ENCODE measurements around the gene MED17. TPM values are rescaled to one million over a fixed set of nuclear protein-coding genes. Genes with fewer than 3 reads are reported as not detected.

Gene MED17
- total and polyA plus RNA-seq, 4 experiments from 2014 or later: 11.3 to 78.5 (median 52.0) TPM

DNA sequence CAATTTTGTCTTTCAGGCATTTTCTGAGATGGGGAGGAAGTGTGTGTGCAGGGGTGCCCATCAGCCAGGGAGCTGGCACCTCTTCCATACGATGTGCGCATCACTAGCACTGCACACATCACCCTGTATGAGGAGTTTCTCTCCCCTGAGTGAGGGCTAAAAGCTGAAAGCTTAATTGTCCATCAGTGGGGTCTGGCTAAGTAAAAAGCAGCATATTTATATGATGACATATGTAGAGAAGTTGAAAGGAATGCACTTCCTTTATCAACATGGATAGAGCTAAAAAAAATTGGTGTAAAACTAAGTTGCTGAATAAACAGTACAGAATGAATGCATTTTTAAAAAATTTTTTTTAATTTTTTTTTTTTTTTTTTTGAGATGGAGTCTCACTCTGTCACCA, 62.3 kb downstream of the MED17 start:
- H3K4me3 Mint-ChIP-seq: no peak overlapping the region
- Histone ChIP-seq H3K4me1 (ENCODE audit: insufficient read depth, low read length) (no peaks in the 10 kb centered on the region), H3K36me3 (ENCODE audit: insufficient read depth, low read length) (no peaks in the 10 kb centered on the region), H3K9me3 (ENCODE audit: control insufficient read depth in 1 of 2, low read length in 2 of 2) (no peaks in the 10 kb centered on the region), H3K27me3 (ENCODE audit: insufficient read depth, low read length) (peaks cover 3% of the 10 kb centered on the region), H3K27ac (ENCODE audit: low read depth, low read length) (no peak overlapping the region), H3K4me3 (ENCODE audit: low read length in 2 of 2) (no peak overlapping the region)
- CTCF ChIA-PET (ENCODE audit: partially characterized antibody): no interaction called here
- DNase-seq: no peak
- intact Hi-C loops (cut with micrococcal nuclease): no loop called here
- peaks cover 10 to 15% of the 10 kb centered on the region in 2 donors for H3K27me3 Mint-ChIP-seq
- no peak overlapping the region for H3K27ac Mint-ChIP-seq
- peaks cover 0 to 6% (median 2%) of the 10 kb centered on the region in 4 donors for H3K4me1 Mint-ChIP-seq
- POLR2A ChIA-PET (ENCODE audit: partially characterized antibody): interaction anchor here (0.8 kb wide), 1 partner anchor 341 kb away, joined by 4 read pairs; no protein-coding TSS in a partner anchor
- no peaks in the 10 kb centered on the region for H3K36me3 Mint-ChIP-seq
- H3K9me3 Mint-ChIP-seq: no peaks in the 10 kb centered on the region

DNA sequence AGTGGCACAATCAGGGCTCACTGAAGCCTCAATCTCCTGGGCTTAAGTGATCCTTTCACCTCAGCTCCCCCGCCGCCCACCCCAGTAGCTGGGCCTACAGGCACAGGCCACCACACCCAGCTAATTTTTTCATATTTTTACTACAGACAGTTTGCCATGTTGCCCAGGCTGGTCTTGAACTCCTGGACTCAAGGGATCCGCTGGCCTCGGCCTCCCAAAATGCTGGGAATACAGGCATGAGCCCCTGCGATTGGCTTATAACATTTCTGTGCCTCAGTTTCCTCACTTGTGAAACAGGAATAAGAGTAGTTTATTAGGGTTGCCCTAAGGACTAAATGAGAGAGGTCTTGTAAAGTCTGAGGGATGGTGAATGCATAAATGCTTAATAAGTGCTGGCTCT, 65.1 kb downstream of the MED17 start:
- no peak for DNase-seq
- CTCF ChIA-PET (ENCODE audit: partially characterized antibody): no interaction called here
- H3K4me1 ChIP-seq (ENCODE audit: insufficient read depth, low read length): no peaks in the 10 kb centered on the region
- no peak overlapping the region for H3K27ac Mint-ChIP-seq
- no peak overlapping the region for H3K27ac ChIP-seq (ENCODE audit: low read depth, low read length)
- no peak overlapping the region for H3K4me3 ChIP-seq (ENCODE audit: low read length in 2 of 2)
- H3K4me3 Mint-ChIP-seq: peak overlapping the region in 3 of 8 donors; percentile 12 to 52 (median 43)
- POLR2A ChIA-PET (ENCODE audit: partially characterized antibody): no interaction called here
- intact Hi-C loops (cut with micrococcal nuclease): no loop called here
- no peaks in the 10 kb centered on the region for H3K9me3 Mint-ChIP-seq
- no peaks in the 10 kb centered on the region for H3K9me3 ChIP-seq (ENCODE audit: control insufficient read depth in 1 of 2, low read length in 2 of 2)
- peaks cover 3% of the 10 kb centered on the region for H3K27me3 ChIP-seq (ENCODE audit: insufficient read depth, low read length)
- no peaks in the 10 kb centered on the region for H3K36me3 ChIP-seq (ENCODE audit: insufficient read depth, low read length)
- peaks cover 15 to 27% of the 10 kb centered on the region in 2 donors for H3K27me3 Mint-ChIP-seq
- peaks cover 0 to 6% (median 2%) of the 10 kb centered on the region in 4 donors for H3K4me1 Mint-ChIP-seq
- no peaks in the 10 kb centered on the region for H3K36me3 Mint-ChIP-seq

DNA sequence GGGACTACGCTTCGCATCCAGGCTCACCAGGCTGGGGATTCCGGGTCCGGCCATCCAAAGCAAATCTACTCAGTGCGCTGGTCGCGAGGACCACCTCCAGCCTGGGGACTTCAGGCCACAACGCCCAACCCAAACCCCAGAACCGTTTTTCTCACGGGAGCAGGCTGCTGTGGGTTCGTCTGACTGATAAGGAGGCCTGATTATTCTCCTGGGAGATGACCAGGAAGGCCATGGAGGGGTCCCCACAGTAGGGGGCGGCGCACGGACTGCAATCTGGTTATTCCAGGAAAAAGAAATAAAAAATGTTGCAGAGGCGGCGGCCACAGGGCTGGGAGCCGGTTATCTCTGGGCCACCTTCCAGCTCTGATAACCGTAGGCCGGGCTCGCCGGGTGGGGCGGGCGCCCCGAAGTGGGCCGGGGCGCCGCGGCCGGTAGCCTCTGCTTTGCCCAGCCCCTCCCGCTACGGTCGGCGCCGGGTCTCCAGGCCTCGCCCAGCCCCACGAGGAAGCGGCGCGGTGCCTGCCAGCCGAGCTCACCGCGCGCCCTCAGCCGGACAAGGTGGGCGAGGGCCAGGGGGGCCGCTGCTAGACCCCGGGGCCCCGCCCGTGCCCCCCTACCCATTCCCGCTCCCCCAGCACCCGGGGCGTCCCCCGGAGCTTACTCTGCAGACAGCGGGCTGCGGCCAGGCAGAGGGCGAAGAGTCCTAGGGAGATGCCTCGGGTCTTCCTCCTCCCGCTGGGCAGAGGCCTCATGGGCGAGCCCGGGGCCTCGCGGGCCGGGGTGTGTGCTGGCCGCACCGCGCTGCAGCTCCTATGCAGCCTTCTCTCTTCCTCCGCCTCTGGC, 65.9 kb downstream of the MED17 start:
- H3K36me3 Mint-ChIP-seq: no peaks in the 10 kb centered on the region
- ChIA-PET CTCF (ENCODE audit: partially characterized antibody) (no interaction called here), POLR2A (ENCODE audit: partially characterized antibody) (no interaction called here)
- peaks cover 15 to 27% of the 10 kb centered on the region in 2 donors for H3K27me3 Mint-ChIP-seq
- Histone ChIP-seq H3K27ac (ENCODE audit: low read depth, low read length) (no peak overlapping the region), H3K4me3 (ENCODE audit: low read length in 2 of 2) (no peak overlapping the region), H3K4me1 (ENCODE audit: insufficient read depth, low read length) (no peaks in the 10 kb centered on the region), H3K9me3 (ENCODE audit: control insufficient read depth in 1 of 2, low read length in 2 of 2) (no peaks in the 10 kb centered on the region), H3K36me3 (ENCODE audit: insufficient read depth, low read length) (no peaks in the 10 kb centered on the region), H3K27me3 (ENCODE audit: insufficient read depth, low read length) (peaks cover 3% of the 10 kb centered on the region)
- no peaks in the 10 kb centered on the region for H3K9me3 Mint-ChIP-seq
- H3K27ac Mint-ChIP-seq: no peak overlapping the region
- intact Hi-C loops (cut with micrococcal nuclease): no loop called here
- DNase-seq: no peak
- peaks cover 0 to 6% (median 2%) of the 10 kb centered on the region in 4 donors for H3K4me1 Mint-ChIP-seq
- H3K4me3 Mint-ChIP-seq: peak overlapping the region in 3 of 8 donors; percentile 12 to 43 (median 15)

- Histone ChIP-seq H3K4me3 (ENCODE audit: low read length in 2 of 2) (no peak within 1 kb of the TSS), H3K9me3 (ENCODE audit: control insufficient read depth in 1 of 2, low read length in 2 of 2) (no peaks in the 10 kb centered on the region), H3K27me3 (ENCODE audit: insufficient read depth, low read length) (peaks cover 3% of the 10 kb centered on the region), H3K4me1 (ENCODE audit: insufficient read depth, low read length) (no peaks in the 10 kb centered on the region), H3K36me3 (ENCODE audit: insufficient read depth, low read length) (no peaks in the 10 kb centered on the region), H3K27ac (ENCODE audit: low read depth, low read length) (no peak within 1 kb of the TSS)
- Mint-ChIP-seq H3K4me3 (peak within 1 kb of the TSS in 4 of 8 donors; percentile 12 to 52 (median 29)), H3K27ac (no peak within 1 kb of the TSS), H3K27me3 (peaks cover 15 to 27% of the 10 kb centered on the region in 2 donors), H3K9me3 (no peaks in the 10 kb centered on the region), H3K4me1 (peaks cover 0 to 6% (median 2%) of the 10 kb centered on the region in 4 donors), H3K36me3 (no peaks in the 10 kb centered on the region)
- CTCF ChIA-PET (ENCODE audit: partially characterized antibody): no interaction called here
- intact Hi-C loops (cut with micrococcal nuclease): no loop called here
- no peak for DNase-seq
- POLR2A ChIA-PET (ENCODE audit: partially characterized antibody): no interaction called here
Observed at GRCh38 chr11:93850594-93851018, 66.5 kb downstream of the MED17 start, which contains the start of gene VSTM5. TSS of gene VSTM5 (minus strand) at chr11:93850618. CDS start at chr11:93850502, 116 bp downstream.

DNA sequence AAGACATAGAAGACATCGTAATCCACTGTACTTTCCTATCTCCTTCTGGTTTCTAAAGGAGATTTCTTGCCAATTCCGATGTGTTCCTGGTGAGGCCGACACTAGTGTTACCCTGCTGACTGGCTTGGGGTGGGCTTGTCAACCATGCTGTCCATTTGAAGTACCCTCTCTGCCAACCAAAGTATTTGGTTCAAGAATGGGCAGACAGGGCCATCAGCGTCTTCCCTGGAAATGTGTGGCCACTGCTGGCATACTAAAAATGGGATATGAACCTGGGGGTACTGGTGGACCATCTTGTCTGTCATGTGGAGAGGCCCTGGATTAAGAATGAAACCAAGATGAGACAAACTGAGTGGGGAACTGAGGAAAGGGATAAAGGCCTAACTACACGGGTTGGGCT, 68.2 kb downstream of the MED17 start:
- H3K27ac ChIP-seq (ENCODE audit: low read depth, low read length): no peak overlapping the region
- no peak overlapping the region for H3K4me3 ChIP-seq (ENCODE audit: low read length in 2 of 2)
- no peak for DNase-seq
- intact Hi-C loops (cut with micrococcal nuclease): no loop called here
- H3K27me3 ChIP-seq (ENCODE audit: insufficient read depth, low read length): peaks cover 3% of the 10 kb centered on the region
- no peaks in the 10 kb centered on the region for H3K36me3 ChIP-seq (ENCODE audit: insufficient read depth, low read length)
- H3K27ac Mint-ChIP-seq: peak overlapping the region in 1 of 7 donors; percentile 61
- H3K36me3 Mint-ChIP-seq: no peaks in the 10 kb centered on the region
- no peak overlapping the region for H3K4me3 Mint-ChIP-seq
- H3K4me1 Mint-ChIP-seq: peaks cover 0 to 6% (median 2%) of the 10 kb centered on the region in 4 donors
- no peaks in the 10 kb centered on the region for H3K4me1 ChIP-seq (ENCODE audit: insufficient read depth, low read length)
- H3K27me3 Mint-ChIP-seq: peaks cover 15 to 29% of the 10 kb centered on the region in 2 donors
- no peaks in the 10 kb centered on the region for H3K9me3 Mint-ChIP-seq
- ChIA-PET CTCF (ENCODE audit: partially characterized antibody) (no interaction called here), POLR2A (ENCODE audit: partially characterized antibody) (no interaction called here)
- no peaks in the 10 kb centered on the region for H3K9me3 ChIP-seq (ENCODE audit: control insufficient read depth in 1 of 2, low read length in 2 of 2)

DNA sequence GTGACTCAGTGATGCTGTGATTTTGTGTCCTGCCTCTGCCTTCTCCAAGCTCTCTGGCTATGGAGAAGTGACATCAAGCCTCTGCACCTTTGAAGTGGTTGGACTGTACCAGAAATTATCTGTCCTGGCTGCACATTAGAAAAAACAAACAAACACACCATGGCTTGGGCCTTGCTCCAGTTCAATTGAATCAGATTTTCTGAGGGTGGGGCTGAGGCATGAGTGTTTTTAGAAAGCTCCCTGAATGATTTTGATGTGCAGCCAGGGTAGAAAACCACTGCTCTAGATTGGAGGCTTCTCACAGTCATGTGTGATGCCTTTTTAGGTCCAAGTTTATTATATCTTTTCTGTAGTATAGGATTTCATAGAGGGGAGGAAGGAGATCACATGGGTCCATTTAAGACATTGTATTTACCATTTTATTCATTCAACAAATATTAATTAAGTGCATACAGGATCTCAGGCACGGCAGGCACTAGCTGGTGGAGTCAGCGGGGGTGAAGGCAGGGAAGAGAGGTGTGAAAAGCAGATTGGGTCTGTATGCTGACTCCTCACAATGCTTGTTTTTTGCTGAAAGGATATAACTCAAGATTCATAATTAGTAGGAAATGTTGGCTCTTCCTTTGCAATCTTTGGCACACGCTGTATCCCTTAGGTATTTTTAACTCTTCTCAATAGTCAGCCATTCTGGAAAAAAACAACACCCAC, 73.5 kb downstream of the MED17 start:
- POLR2A ChIA-PET (ENCODE audit: partially characterized antibody): no interaction called here
- intact Hi-C loops (cut with micrococcal nuclease): no loop called here

GRCh38 chr11:93858121-93858775, 74.2 kb downstream of the MED17 start:
- Histone ChIP-seq H3K36me3 (ENCODE audit: insufficient read depth, low read length) (no peaks in the 10 kb centered on the region), H3K27ac (ENCODE audit: low read depth, low read length) (no peak overlapping the region), H3K27me3 (ENCODE audit: insufficient read depth, low read length) (no peaks in the 10 kb centered on the region), H3K4me1 (ENCODE audit: insufficient read depth, low read length) (no peaks in the 10 kb centered on the region), H3K4me3 (ENCODE audit: low read length in 2 of 2) (no peak overlapping the region), H3K9me3 (ENCODE audit: control insufficient read depth in 1 of 2, low read length in 2 of 2) (no peaks in the 10 kb centered on the region)
- POLR2A ChIA-PET (ENCODE audit: partially characterized antibody): no interaction called here
- no peak for DNase-seq
- H3K4me3 Mint-ChIP-seq: no peak overlapping the region
- CTCF ChIA-PET (ENCODE audit: partially characterized antibody): no interaction called here
- intact Hi-C loops (cut with micrococcal nuclease): no loop called here
- H3K9me3 Mint-ChIP-seq: no peaks in the 10 kb centered on the region
- no peaks in the 10 kb centered on the region for H3K36me3 Mint-ChIP-seq
- H3K27me3 Mint-ChIP-seq: peaks cover 0 to 6% of the 10 kb centered on the region in 2 donors
- no peaks in the 10 kb centered on the region for H3K4me1 Mint-ChIP-seq
- no peak overlapping the region for H3K27ac Mint-ChIP-seq

More for the DNA sequence above, 73.5 kb downstream of the MED17 start:
- Histone ChIP-seq H3K27me3 (ENCODE audit: insufficient read depth, low read length) (no peaks in the 10 kb centered on the region), H3K27ac (ENCODE audit: low read depth, low read length) (no peak overlapping the region), H3K9me3 (ENCODE audit: control insufficient read depth in 1 of 2, low read length in 2 of 2) (no peaks in the 10 kb centered on the region), H3K4me3 (ENCODE audit: low read length in 2 of 2) (no peak overlapping the region), H3K4me1 (ENCODE audit: insufficient read depth, low read length) (no peaks in the 10 kb centered on the region), H3K36me3 (ENCODE audit: insufficient read depth, low read length) (no peaks in the 10 kb centered on the region)
- no peaks in the 10 kb centered on the region for H3K9me3 Mint-ChIP-seq
- no peak overlapping the region for H3K4me3 Mint-ChIP-seq
- no peaks in the 10 kb centered on the region for H3K36me3 Mint-ChIP-seq
- peaks cover 0 to 12% of the 10 kb centered on the region in 2 donors for H3K27me3 Mint-ChIP-seq
- CTCF ChIA-PET (ENCODE audit: partially characterized antibody): no interaction called here
- no peaks in the 10 kb centered on the region for H3K4me1 Mint-ChIP-seq
- H3K27ac Mint-ChIP-seq: no peak overlapping the region
- DNase-seq: no peak

All from CD4-positive, alpha-beta memory T cell (primary cell).